CD4-positive, alpha-beta T cell treated with Interleukin-10 for 1 hour (primary cell): ENCODE data around the gene CLPTM1L.
"Not testable (repeated sequence)": the region's sequence is repeated elsewhere in the genome, so short reads cannot be mapped to it uniquely, and the experiment has no call there.

Source experiments
- DNase-seq: peaks from one replicate; pipeline ENCODE4 v3.0.0-alpha.2; 2020

CLPTM1L gene

DNA sequence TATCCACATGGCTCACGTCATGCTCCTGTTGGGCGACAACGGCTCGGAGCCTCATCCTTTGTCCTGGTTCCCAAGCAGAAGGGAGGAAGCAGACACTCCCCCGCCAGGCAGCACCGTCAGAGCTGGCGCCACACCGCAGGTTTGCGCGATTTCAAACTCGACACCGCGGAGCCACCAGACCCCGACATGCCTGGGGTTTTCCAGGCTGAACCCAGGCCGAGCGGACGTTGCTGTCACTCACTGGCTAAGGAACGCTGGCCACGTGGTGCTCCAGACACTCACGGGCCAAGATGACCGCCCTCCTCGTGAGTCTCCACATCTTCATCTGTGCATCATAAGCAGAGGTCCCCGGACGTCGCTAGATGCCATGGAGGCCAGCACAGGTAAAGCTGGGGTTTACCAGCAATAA lies 59.0 kb downstream of the CLPTM1L start:
- DNase-seq, result no peak

DNA sequence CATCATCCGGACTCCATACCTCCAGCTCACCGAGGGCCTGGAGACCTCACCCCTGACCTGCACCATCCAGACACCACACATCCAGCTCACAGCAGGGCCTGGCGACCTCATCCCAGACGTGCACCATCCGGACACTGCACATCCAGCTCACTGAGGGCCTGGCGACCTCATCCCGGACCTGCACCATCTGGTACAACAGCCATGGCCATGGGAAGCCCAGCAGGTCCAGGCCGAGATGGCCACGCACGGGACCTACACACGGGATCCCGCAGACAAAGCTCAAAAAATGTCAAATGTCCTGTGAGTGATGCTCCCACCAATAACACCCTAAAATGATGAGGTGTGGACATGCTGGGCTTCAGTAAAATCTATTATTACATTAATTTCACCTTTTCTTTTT lies 59.8 kb downstream of the CLPTM1L start:
- no peak for DNase-seq

DNA sequence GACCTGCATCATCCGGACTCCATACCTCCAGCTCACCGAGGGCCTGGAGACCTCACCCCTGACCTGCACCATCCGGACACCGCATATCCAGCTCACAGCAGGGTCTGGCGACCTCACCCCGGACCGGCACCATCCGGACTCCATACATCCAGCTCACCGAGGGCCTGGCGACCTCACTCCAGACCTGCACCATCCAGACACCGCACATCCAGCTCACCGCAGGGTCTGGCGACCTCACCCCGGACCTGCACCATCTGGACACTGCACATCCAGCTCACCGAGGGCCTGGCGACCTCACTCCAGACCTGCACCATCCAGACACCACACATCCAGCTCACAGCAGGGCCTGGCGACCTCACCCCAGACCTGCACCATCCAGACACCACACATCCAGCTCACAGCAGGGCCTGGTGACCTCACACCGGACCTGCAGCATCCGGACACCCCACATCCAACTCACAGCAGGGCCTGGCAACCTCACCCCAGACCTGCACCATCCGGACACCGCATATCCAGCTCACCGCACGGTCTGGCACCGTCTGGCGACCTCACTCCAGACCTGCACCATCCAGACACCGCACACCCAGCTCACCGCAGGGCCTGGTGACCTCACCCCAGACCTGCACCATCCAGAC lies 60.4 kb downstream of the CLPTM1L start:
- not testable (repeated sequence) for DNase-seq

DNA sequence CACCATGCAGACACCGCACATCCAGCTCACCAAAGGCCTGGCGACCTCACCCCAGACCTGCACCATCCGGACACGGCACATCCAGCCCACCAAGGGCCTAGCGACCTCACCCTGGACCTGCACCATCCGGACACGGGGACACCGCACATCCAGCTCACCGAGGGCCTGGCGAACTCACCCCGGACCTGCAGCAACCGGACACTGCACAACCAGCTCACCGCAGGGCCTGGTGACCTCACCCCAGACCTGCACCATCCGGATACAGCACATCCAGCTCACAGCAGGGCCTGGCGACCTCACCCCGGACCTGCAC lies 61.2 kb downstream of the CLPTM1L start:
- not testable (repeated sequence) for DNase-seq

DNA sequence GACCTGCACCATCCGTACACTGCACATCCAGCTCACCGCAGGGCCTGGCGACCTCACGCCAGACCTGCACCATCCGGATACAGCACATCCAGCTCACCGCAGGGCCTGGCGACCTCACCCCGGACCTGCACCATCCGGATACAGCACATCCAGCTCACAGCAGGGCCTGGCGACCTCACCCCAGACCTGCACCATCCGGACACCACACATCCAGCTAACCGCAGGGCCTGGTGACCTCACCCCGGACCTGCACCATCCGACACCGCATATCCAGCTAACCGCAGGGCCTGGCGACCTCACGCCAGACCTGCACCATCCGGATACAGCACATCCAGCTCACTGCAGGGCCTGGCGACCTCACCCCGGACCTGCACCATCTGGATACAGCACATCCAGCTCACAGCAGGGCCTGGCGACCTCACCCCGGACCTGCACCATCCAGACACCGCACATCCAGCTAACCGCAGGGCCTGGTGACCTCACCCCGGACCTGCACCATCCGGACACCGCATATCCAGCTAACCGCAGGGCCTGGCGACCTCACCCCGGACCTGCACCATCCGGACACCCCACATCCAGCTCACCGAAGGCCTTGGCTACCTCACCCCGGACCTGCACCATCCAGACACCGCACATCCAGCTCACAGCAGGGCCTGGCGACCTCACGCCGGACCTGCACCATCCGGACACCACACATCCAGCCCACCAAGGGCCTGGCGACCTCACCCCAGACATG lies 61.7 kb downstream of the CLPTM1L start:
- not testable (repeated sequence) for DNase-seq

DNA sequence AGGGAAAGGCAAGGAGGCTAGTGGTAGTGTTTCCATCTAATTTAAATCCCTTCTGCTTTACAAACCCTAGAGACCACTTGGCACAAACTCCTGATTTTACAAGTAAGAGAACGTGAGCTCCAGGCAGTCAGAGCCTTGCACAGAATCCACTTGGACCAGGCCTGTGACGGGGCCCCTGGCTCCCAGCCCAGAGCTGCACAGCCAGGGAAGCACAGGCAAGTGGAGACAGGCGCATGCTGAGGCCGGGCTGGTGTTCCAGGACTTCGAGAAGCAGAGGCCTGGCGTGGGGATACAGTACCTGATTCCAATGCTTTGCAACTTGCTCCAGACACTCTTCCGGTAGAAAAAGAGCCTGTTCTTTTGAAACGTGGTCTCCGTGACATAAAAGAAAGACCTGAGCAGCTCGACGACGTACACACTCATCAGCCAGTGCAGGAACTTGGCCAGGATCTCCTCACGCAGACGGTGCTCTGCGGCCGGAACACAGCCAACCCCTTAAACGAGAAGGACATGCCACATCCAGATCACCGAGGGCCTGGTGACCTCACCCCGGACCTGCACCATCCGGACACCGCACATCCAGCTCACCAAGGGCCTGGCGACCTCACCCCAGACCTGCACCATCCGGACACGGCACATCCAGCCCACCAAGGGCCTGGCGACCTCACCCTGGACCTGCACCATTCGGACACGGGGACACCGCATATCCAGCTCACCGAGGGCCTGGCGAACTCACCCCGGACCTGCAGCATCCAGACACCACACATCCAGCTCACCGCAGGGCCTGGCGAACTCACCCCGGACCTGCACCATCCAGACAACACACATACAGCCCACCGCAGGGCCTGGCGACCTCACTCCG lies 62.5 kb downstream of the CLPTM1L start:
- DNase-seq, result no peak

DNA sequence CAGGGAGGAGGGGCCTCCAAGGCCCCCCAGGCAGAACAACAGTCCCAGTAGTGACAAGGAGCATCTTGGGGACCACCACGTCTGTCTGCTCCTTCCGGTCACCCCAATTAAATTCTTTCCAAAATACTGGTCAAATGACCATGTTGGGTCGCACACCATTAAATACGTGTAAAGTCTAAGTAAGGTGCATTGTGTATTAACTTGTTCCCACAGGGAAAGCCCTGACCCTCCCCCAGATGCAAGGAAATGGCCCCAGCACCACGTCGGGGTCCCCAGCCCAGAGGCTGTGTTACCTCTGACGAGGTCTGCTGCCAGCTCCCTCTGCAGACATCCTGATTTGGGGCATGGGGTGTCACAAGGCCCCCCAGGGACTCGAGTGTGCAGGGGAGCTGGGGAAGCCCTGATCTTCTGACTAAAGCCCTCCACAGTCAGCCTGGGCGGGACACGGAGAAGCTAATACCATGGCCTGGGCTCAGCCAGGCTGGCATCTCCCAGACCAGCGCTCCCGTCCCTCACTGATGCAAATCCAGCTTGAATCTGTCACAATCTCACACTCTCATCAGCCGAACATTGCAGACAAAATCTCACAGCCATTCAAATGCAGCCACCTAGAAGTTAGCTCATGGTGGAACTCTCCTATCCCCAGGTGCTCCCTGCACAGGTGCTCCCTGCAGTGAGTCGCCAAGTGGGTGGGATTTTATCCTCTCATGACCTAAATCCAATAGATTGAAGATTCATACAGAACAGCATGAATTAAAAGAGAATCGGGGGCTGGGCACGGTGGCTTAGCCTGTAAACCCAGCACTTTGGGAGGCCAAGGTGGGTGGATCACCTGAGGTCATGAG lies 63.6 kb downstream of the CLPTM1L start:
- DNase-seq, result no peak

DNA sequence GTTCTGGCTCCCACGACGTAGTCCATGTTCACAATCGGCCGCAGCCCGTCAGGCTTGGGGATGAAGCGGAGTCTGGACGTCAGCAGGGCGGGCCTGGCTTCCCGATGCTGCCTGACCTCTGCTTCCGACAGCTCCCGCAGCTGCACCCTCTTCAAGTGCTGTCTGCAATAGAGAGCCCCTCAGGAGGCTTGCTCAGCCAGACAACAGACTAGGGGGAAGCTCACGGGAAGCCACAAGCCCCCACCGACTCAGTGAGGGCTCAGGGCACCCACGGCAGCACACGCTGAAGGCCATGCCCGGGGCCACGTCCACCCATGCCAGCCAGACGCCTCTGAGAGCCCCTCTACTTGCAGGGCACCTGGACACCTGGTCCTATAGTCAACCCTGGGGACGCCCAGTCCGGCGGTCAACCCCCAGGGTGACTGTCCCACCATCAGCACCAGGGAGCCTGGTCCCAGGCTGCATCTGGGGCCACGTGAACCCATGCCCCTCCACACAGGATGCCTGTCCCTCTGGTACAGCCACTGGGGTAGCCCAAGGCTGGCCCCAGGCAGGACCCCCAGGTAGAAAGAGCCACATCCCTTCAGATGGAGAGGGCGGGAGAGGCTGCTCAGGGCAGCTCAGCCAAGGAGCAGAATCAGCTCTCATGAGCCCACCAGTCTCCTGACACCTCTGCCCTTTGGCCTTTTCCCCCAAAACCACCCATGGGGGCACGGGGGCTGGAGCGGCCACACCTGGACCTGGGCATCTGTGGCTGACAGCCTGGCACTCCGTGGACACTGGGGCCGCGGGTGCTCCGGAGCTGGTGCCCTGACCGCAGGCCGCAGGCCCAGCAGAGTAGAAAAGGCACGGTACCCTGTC lies 64.5 kb downstream of the CLPTM1L start:
- DNase-seq, result no peak

DNA sequence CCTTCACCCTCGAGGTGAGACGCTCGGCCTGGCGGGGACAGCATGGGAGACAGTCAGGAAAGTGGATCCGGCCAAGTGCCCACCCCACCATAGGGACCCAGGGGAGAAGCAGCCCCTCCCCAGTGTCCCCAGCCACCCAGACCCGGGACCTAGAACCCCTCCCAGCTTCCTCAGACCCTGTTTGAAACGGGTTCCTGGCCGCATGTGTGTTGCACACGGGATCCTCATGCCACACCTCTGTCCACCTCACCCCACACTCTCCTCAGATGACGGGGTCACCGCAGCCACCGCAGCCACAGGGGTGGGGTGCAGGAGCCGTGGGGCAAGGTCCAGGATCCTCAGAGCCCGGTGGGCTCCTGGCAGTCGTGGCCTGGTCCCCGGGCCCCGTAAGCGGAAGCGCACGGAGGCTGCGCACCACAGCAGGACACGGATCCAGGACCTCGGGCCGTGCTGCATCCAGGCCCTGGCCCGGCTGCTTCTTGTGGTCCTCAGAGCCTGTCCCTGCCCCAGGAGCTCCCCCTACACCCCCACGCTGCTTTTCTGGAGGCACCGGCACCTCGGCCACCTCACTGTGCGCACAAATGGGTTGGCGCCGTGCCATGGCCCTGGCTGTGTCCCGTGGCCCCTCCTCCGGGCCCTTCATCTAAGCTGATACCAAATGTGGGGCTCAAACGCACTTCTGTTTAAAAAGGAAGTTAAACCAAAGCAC lies 65.3 kb downstream of the CLPTM1L start:
- DNase-seq, result no peak

DNA sequence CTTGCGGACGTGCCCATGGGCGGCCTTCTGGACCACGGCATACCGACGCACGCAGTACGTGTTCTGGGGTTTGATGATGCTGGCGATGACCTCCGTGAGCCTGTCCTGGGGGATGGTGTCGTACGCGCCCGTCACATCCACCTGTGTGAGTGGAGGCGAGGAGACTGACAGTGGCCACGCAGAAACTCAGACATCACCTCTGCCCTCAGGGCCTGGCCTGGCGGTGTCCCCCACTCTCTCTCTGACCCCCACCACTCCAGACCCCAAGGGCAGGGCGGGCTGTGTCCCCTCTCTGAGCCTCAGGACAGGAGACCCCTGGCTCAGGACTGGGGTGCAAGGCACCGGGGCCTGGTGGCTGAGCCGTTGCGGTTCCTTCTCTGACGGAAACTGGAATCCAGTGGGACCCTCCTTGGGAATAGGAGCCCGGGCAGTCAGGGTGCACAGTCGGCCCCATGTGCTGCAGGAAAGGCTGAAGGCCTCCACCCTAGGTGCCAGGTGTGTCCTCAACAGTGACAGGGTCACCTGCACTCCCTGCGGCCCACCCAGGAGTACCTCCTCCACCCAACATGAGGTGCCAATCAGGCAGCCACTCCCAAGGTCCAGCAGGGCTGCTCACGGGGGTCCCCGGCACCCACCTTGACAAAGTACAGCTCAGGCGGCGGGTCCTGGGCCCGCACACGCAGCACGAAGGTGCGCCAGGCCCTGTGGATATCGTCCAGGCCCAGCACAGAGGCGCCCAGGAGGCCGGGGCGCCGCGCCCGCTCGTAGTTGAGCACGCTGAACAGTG lies 66.0 kb downstream of the CLPTM1L start:
- DNase-seq, result no peak

DNA sequence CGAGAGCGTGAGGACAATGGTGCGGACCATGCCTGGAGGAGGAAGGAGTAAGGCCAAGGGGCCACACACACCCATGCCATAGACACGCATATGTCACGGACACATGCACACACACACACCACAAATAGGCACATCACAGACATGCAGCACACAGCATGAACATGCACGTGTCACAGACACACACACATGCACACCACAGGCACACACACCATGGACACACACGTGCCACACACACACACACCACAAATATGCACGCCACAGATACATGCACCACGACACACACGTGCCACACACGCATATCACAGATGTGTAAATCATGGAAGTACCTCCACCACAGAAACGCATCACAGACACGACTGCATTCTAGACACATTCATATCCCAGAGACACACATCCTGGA lies 66.7 kb downstream of the CLPTM1L start:
- no peak for DNase-seq

DNA sequence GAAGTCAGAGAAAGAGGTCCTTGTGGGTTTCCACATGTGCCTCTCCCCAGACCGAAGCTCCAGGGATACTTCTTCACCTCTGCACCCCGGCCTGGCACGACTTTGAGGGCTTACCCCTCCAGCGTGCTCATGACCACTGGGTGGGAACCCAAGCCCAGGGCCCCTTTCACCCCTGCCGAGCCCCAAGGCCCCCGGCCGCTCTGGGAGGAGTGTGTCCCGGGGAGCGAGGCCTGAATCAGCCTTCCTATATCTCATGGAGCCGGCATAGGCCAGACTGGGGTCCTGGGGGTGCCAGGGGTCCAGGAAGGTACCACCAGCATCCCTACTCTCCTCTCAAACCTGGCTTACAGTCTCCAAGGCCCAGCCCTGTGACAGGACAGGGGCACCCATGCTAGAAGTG lies 67.1 kb downstream of the CLPTM1L start:
- DNase-seq, result no peak

DNA sequence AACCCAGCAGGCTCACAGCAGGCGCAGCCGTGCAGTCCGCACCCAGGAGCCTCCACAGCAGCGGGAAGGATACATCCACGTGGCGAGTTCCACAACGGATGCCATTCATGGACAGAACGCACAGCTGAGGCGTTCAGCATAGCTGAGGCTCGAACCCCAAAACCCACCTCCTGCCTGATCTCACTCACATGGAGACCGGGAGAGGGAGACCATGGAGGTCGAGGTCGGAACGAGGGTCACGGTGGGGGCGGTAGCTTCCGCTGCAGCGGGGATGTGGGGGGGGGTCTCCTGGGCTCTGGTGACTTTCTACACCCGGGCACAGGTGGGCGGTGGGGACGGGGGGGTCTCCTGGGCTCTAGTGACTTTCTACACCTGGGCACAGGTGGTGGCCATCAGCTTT lies 67.6 kb downstream of the CLPTM1L start:
- no peak for DNase-seq

DNA sequence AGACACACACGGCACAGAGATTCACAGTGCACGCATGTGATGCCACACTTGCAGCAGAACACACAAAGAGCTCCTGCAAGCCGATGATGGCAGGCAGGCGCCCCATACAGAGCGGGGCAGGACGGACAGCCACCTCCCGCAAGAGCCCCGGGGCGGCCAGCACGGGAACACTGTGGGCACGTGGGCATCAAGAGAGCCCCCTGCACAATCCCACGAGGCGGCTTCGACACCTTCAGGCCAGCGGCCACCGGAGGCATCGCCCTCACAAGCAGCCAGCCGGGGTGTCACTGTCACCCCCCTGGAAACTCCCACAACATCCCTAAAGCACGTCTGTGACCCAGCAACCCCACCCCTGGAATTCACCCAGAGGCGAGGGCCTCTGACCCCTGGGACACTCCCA lies 68.0 kb downstream of the CLPTM1L start:
- no peak for DNase-seq

DNA sequence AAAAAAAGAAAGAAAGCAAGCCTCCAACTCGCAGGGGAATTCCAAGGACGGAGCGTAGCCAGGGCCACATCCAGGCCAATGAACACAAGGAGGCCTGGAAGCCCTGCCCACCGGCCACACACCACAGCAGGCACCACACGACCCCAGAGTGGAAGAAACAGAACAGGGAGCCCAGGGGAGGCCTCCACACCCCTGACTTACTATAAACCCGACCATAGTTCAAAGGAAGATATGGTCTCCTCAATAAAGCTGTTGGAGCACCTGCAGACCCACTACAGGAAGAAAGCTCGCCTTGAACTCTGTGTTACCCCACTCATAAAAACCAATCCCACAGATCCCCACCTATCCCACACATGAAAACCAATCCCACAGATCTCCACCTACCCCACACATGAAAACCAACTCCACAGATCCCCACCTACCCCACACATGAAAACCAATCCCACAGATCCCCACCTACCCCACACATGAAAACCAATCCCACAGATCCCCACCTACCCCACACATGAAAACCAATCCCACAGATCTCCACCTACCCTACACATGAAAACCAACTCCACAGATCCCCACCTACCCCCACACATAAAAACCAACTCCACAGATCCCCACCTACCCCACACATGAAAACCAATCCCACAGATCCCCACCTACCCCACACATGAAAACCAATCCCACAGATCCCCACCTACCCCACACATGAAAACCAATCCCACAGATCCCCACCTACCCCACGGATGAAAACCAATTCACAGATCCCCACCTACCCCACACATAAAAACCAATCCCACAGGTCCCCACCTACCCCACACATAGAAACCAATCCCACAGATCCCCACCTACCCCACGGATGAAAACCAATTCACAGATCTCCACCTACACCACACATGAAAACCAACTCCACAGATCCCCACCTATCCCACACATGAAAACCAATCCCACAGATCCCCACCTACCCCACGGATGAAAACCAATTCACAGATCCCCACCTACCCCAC lies 69.2 kb downstream of the CLPTM1L start:
- DNase-seq, result not testable (repeated sequence)

DNA sequence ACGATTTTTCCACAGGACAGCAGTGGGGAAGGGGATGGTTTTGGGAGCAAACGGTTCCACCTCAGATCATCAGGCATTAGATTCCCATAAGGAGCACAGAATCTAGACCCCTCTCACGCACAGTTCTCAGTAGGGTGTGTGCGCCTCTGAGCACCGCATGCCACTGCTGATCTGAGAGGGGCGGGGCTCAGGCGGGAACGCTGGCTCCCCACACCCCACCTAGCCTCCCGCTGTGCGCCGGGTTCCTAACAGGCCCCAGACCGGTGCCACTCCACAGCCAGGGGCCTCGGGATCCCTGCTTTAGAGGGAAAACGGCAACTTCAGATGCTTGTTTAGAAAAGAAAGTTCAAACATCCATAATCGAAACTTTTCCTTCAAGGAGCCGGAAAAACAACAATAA lies 70.4 kb downstream of the CLPTM1L start:
- no peak for DNase-seq

DNA sequence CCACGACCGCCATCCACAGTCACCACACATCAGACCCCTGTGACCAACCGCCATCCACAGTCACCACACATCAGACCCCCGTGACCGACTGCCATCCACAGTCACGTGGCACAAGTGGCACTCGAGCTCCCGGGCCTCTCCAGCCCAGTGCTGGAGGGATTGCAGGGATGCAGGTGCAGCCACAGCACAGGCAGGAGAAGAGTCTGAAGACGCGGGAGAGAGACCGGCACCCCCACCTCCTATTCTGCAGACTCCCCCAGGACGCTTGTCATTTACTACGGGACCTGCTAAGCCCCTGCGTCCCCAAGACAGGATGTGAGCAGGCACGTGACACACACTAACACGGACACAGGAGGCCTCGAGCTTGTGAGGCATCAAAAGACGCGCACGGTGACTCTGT lies 71.2 kb downstream of the CLPTM1L start:
- DNase-seq, result no peak

DNA sequence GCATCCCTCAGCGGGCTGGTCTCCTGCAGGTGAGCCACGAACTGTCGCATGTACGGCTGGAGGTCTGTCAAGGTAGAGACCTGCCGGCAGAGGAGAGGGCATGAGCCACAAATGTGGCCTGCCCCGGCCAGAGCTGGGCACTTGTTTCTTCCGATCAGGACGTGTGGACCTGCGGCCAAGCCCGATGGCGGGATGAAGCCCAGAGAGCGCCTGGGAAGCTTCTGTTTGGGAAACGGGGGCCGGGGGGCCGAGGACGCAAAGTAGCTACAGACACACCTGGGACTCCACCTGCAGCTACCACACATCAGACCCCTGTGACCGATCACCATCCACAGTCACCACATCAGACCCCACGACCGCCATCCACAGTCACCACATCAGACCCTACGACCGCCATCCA lies 72.7 kb downstream of the CLPTM1L start:
- no peak for DNase-seq
